ENCODE data around the gene PTPRB.

GRCh38 chr12:70637303-70638085 is at the start of gene PTPRB:
- TF ChIP-seq EZH2 (IDR thresholded peaks at IDR 0.05; ENCODE audit: borderline replicate concordance, low read depth, low read length, poor library complexity, severe bottlenecking) = no peak
- TF ChIP-seq, protein P1, sequence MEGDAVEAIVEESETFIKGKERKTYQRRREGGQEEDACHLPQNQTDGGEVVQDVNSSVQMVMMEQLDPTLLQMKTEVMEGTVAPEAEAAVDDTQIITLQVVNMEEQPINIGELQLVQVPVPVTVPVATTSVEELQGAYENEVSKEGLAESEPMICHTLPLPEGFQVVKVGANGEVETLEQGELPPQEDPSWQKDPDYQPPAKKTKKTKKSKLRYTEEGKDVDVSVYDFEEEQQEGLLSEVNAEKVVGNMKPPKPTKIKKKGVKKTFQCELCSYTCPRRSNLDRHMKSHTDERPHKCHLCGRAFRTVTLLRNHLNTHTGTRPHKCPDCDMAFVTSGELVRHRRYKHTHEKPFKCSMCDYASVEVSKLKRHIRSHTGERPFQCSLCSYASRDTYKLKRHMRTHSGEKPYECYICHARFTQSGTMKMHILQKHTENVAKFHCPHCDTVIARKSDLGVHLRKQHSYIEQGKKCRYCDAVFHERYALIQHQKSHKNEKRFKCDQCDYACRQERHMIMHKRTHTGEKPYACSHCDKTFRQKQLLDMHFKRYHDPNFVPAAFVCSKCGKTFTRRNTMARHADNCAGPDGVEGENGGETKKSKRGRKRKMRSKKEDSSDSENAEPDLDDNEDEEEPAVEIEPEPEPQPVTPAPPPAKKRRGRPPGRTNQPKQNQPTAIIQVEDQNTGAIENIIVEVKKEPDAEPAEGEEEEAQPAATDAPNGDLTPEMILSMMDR (conservative IDR thresholded peaks at IDR 0.05; ENCODE audit: low read depth, low read length) = no peak
